OCI-LY7 (cell line): ENCODE measurements around the gene PAK6. TPM values are rescaled to one million over a fixed set of nuclear protein-coding genes. Genes with fewer than 3 reads are reported as not detected.

Experiments
- BruUV-seq: library from RNA; stranded (reverse); fragments of 400-500 nt; replicated peaks from 2 replicates; lab custom pipeline; 2021; lab: Mats Ljungman, UMichigan
- CTCF ChIA-PET: fragments of 300-600 bp; sonication (Branson Sonifier 250); formaldehyde crosslinking; loops from one replicate; lab custom pipeline; 2022; ENCODE audit warnings: antibody characterized with exemption; ENCODE audit not compliant: unreplicated experiment; lab: Charles Lee
- POLR2A ChIA-PET: fragments of 300-600 bp; sonication (Branson Sonifier 250); formaldehyde crosslinking; loops from one replicate; lab custom pipeline; 2022; ENCODE audit warnings: antibody characterized with exemption; lab: Charles Lee
- DNase-seq: peaks from one replicate; pipeline ENCODE4 v3.0.0-alpha.2; 2015; ENCODE audit warnings: low spot score
- H2AFZ ChIP-seq: fragments of 200-600 bp; sonication (generic), shearing (Covaris generic); 2 replicates; pipeline ENCODE4 v1.6.1; 2014; ENCODE audit warnings: mild to moderate bottlenecking, antibody characterized with exemption, low read length, moderate library complexity
- H3K27ac ChIP-seq: fragments of 200-600 bp; sonication (generic); 2 replicates; pipeline ENCODE4 v1.5.1; 2014; ENCODE audit warnings: mixed run types, low read depth, mild to moderate bottlenecking, moderate library complexity, low read length, inconsistent platforms; ENCODE audit not compliant: poor library complexity, severe bottlenecking
- H3K36me3 ChIP-seq: fragments of 200-600 bp; sonication (generic); 2 replicates; pipeline ENCODE4 v1.6.1; 2014; ENCODE audit warnings: mild to moderate bottlenecking, antibody characterized with exemption, low read length, moderate library complexity, mixed read lengths; ENCODE audit not compliant: insufficient read depth
- H3K4me1 ChIP-seq: fragments of 200-600 bp; sonication (generic); 2 replicates; pipeline ENCODE4 v1.5.1; 2014; ENCODE audit warnings: mild to moderate bottlenecking, low read length; ENCODE audit not compliant: insufficient read depth, poor library complexity, severe bottlenecking
- H3K4me2 ChIP-seq: fragments of 200-600 bp; sonication (generic); 2 replicates; pipeline ENCODE4 v1.6.1; 2014; ENCODE audit warnings: mild to moderate bottlenecking, low read length
- H3K4me3 ChIP-seq: fragments of 200-600 bp; sonication (generic); 2 replicates; pipeline ENCODE4 v1.5.1; 2014; ENCODE audit warnings: mild to moderate bottlenecking, low read depth, low read length; ENCODE audit not compliant: poor library complexity, severe bottlenecking
- H3K79me2 ChIP-seq: fragments of 200-600 bp; sonication (generic); 2 replicates; pipeline ENCODE4 v1.6.1; 2016; ENCODE audit warnings: low read depth, mild to moderate bottlenecking, low read length, moderate library complexity, mixed read lengths; ENCODE audit not compliant: insufficient read depth
- H3K9me2 ChIP-seq: fragments of 200-600 bp; sonication (generic); 2 replicates; pipeline ENCODE4 v1.6.1; 2016; ENCODE audit warnings: mild to moderate bottlenecking, low read length, mixed read lengths; ENCODE audit not compliant: insufficient read depth
- H3K9me3 ChIP-seq: fragments of 200-600 bp; sonication (generic); 2 replicates; pipeline ENCODE4 v1.6.1; 2014; ENCODE audit warnings: mild to moderate bottlenecking, mixed run types, low read length, mixed read lengths
- H4K20me1 ChIP-seq: fragments of 200-600 bp; sonication (generic); 2 replicates; pipeline ENCODE4 v1.6.1; 2014; ENCODE audit warnings: mild to moderate bottlenecking, antibody characterized with exemption, low read length, moderate library complexity, mixed read lengths; ENCODE audit not compliant: insufficient read depth
- EZH2phosphoT487 ChIP-seq: fragments of 200-600 bp; sonication (generic); IDR thresholded peaks from 2 replicates; pipeline ENCODE4 v1.6.1; 2018; ENCODE audit warnings: low read depth, borderline replicate concordance, mild to moderate bottlenecking, mixed run types, antibody characterized with exemption, low read length, moderate library complexity, mixed read lengths
- intact Hi-C: fragments of 100-400 bp; cut with micrococcal nuclease; formaldehyde crosslinking; loops from one replicate; pipeline ENCODE4 v1.10.0; 2022; ENCODE audit not compliant: unreplicated experiment
- total RNA-seq, 2 experiments: library from RNA; depleted of rRNA in 1 of 2; stranded (reverse); fragments of >200 nt in 1 of 2; shearing (Covaris generic) in 1 of 2; gene quantifications; 2 replicates each; pipeline ENCODE4 v1.2.3, GENCODE V29; 2014 to 2022
- TF ChIP-seq, protein P1 (sequence below): fragments of 200-600 bp; sonication (generic); conservative IDR thresholded peaks from 2 replicates; pipeline ENCODE4 v1.5.1; 2014; ENCODE audit warnings: mild to moderate bottlenecking, antibody characterized with exemption, low read length, moderate library complexity, mixed read lengths

PAK6 gene
- total RNA-seq, 2 experiments from 2014 or later = 0.03 TPM; not detected in 1

DNA sequence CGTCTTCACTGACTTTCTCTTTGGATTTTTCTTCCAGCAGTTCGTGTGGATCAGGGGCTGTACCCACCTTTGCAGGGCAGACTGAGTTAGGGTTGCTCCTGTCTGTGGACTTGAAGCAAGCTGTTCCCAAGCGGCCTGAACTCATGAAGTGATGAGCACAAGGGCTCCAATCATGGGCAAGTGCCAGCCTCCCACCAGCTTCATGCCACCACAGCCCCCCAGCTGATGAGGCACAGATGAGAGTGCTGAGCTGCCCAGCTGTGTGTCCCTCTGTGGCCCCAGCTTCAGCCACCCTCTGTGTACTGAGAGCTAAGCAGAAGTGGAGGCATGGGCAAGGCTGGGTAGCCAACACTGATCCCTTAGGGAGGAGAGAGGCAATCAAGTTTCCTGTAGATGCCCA lies 72.1 kb downstream of the PAK6 start:
- Histone ChIP-seq H3K4me1 (no peaks in the 10 kb centered on the region), H4K20me1 (no peaks in the 10 kb centered on the region), H3K9me2 (no peaks in the 10 kb centered on the region), H3K27ac (no peak overlapping the region), H3K36me3 (no peaks in the 10 kb centered on the region), H3K4me2 (no peak overlapping the region), H3K9me3 (no peaks in the 10 kb centered on the region), H2AFZ (no peak overlapping the region), H3K79me2 (no peaks in the 10 kb centered on the region), H3K4me3 (no peak overlapping the region)
- TF ChIP-seq, protein P1, sequence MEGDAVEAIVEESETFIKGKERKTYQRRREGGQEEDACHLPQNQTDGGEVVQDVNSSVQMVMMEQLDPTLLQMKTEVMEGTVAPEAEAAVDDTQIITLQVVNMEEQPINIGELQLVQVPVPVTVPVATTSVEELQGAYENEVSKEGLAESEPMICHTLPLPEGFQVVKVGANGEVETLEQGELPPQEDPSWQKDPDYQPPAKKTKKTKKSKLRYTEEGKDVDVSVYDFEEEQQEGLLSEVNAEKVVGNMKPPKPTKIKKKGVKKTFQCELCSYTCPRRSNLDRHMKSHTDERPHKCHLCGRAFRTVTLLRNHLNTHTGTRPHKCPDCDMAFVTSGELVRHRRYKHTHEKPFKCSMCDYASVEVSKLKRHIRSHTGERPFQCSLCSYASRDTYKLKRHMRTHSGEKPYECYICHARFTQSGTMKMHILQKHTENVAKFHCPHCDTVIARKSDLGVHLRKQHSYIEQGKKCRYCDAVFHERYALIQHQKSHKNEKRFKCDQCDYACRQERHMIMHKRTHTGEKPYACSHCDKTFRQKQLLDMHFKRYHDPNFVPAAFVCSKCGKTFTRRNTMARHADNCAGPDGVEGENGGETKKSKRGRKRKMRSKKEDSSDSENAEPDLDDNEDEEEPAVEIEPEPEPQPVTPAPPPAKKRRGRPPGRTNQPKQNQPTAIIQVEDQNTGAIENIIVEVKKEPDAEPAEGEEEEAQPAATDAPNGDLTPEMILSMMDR = no peak
- no peak for TF ChIP-seq EZH2phosphoT487
- POLR2A ChIA-PET = interaction anchor here (0.7 to 1.3 kb wide), 4 partner anchors 32 to 365 kb away, joined by 3 to 4 read pairs (median 3); partner anchors contain the start of gene KNSTRN
- no TSS peak for BruUV-seq
- CTCF ChIA-PET = no interaction called here
- intact Hi-C loops = loop anchor here (1.0 kb wide), 1 partner anchor 32 kb away; no protein-coding TSS in a partner anchor
- no peak for DNase-seq

DNA sequence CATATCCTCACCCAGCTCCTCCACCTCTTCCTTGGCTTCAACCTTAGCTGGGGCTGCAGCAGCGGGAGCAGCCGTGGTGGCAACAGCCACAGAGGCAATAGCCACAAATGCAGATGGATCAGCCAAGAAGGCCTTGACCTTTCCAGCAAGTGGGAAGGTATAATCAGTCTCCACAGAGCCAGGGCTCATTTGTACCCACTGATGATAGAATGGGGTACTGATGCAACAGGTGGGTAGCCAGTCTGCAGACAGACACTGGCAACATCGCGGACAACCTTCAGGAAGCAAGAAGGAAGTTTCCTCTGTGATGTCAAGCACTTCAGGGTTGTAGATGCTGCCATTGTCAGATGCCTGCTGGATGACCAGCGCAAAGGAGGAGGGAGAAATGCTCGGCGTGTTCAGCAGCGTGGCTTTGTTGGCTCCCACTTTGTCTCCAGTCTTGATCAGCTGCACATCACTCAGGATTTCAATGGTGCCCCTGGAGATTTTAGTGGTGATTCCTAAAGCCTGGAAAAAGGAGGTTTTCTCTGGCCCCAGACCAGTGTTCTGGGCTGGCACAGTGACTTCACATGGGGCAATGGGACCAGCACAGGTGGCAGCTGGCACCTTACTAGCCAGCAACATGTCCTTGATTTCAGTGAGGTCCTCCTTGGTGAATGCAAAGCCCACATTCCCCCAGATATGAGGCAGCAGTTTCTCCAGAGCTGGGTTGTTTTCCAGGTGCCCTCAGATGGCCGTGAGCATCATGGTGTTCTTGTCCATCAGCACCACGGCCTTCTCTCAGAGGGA lies 73.7 kb downstream of the PAK6 start:
- no peaks in the 10 kb centered on the region for H3K4me1 ChIP-seq
- DNase-seq = no peak
- no peak for TF ChIP-seq EZH2phosphoT487
- TF ChIP-seq, protein P1 = no peak
- no peaks in the 10 kb centered on the region for H4K20me1 ChIP-seq
- BruUV-seq = no TSS peak
- CTCF ChIA-PET = no interaction called here
- intact Hi-C loops = no loop called here
- no peak overlapping the region for H3K4me2 ChIP-seq
- no peaks in the 10 kb centered on the region for H3K9me3 ChIP-seq
- no peak overlapping the region for H3K4me3 ChIP-seq
- no peaks in the 10 kb centered on the region for H3K79me2 ChIP-seq
- no peaks in the 10 kb centered on the region for H3K9me2 ChIP-seq
- no peaks in the 10 kb centered on the region for H3K36me3 ChIP-seq
- POLR2A ChIA-PET = interaction anchor here (0.6 to 1.1 kb wide), 2 partner anchors 70 to 178 kb away, joined by 3 to 4 read pairs; partner anchors contain the start of gene KNSTRN
- no peak overlapping the region for H3K27ac ChIP-seq
- H2AFZ ChIP-seq = no peak overlapping the region
